GM12891 (cell line): ENCODE results near the gene PRUNE2.
A peak's percentile ranks its signal among the peaks of the same experiment; 100 is the strongest.
"Not testable (repeated sequence)": the region's sequence is repeated elsewhere in the genome, so short reads cannot be mapped to it uniquely, and the experiment has no call there.

ENCODE experiments used
- DNase-seq: peaks from one replicate; pipeline ENCODE4 v3.0.0; 2011; ENCODE audit warnings: low spot score; ENCODE audit not compliant: insufficient read length
- FAIRE-seq: peaks from 2 replicates; lab custom pipeline; 2011; peaks lifted over from hg19 to GRCh38; lab: Jason Lieb, UNC
- PAX5 ChIP-seq: IDR thresholded peaks from 2 replicates; pipeline ENCODE4 v1.6.1; 2011; ENCODE audit warnings: low read length, moderate library complexity, mild to moderate bottlenecking; ENCODE audit not compliant: insufficient read depth, severe bottlenecking
- POLR2A ChIP-seq: IDR thresholded peaks from 2 replicates; pipeline ENCODE4 v1.6.1; 2011; ENCODE audit warnings: low read depth, low read length, control low read depth
- POLR2AphosphoS5 ChIP-seq: IDR thresholded peaks from 2 replicates; pipeline ENCODE4 v1.6.1; 2011; ENCODE audit warnings: low read depth, low read length, control low read depth
- POU2F2 ChIP-seq: IDR thresholded peaks from 2 replicates; pipeline ENCODE4 v1.6.1; 2011; ENCODE audit warnings: low read depth, mild to moderate bottlenecking, control low read depth, low read length, moderate library complexity
- SPI1 ChIP-seq: IDR thresholded peaks from 2 replicates; pipeline ENCODE4 v1.6.1; 2011; ENCODE audit warnings: low read depth, low read length, control low read depth
- TAF1 ChIP-seq: IDR thresholded peaks from 2 replicates; pipeline ENCODE4 v1.6.1; 2011; ENCODE audit warnings: low read depth, low read length, control low read depth

PRUNE2 gene

GRCh38 chr9:76743931-76744330, 162.0 kb downstream of the PRUNE2 start:
- DNase-seq, result no peak
- no peak for FAIRE-seq
- TF ChIP-seq PAX5, result no peak
- no peak for TF ChIP-seq POLR2A
- TF ChIP-seq SPI1, result no peak
- no peak for TF ChIP-seq POLR2AphosphoS5
- TF ChIP-seq TAF1, result no peak
- TF ChIP-seq POU2F2, result no peak

GRCh38 chr9:76742890-76743289, 163.0 kb downstream of the PRUNE2 start:
- DNase-seq, FAIRE-seq: not testable (repeated sequence)

- TF ChIP-seq TAF1, result no peak
- DNase-seq, result no peak
- no peak for FAIRE-seq
Measured at GRCh38 chr9:76741524-76741923, 164.4 kb downstream of the PRUNE2 start.

GRCh38 chr9:76738402-76738801, 167.5 kb downstream of the PRUNE2 start:
- DNase-seq (no peak), FAIRE-seq (no peak)
- TF ChIP-seq TAF1 (no peak), POU2F2 (no peak), POLR2A (no peak), PAX5 (no peak), SPI1 (no peak), POLR2AphosphoS5 (no peak)

- no peak for FAIRE-seq
- DNase-seq, result no peak
- TF ChIP-seq POU2F2 (no peak), POLR2AphosphoS5 (no peak), SPI1 (no peak), PAX5 (no peak), TAF1 (no peak), POLR2A (no peak)
Measured at GRCh38 chr9:76737154-76737902, 168.6 kb downstream of the PRUNE2 start.

GRCh38 chr9:76734716-76735115, 171.2 kb downstream of the PRUNE2 start:
- TF ChIP-seq PAX5 (no peak), SPI1 (no peak), POLR2A (no peak), POLR2AphosphoS5 (no peak)
- DNase-seq (no peak), FAIRE-seq (no peak)

- FAIRE-seq, result peak; percentile 5
- no peak for DNase-seq
- no peak for TF ChIP-seq POLR2AphosphoS5
- no peak for TF ChIP-seq PAX5
- TF ChIP-seq TAF1, result no peak
- no peak for TF ChIP-seq SPI1
- TF ChIP-seq POLR2A, result no peak
- TF ChIP-seq POU2F2, result no peak
Measured at GRCh38 chr9:76733096-76733495, 172.8 kb downstream of the PRUNE2 start.

GRCh38 chr9:76732341-76732958, 173.5 kb downstream of the PRUNE2 start:
- DNase-seq (no peak), FAIRE-seq (no peak)

GRCh38 chr9:76730801-76731200, 175.1 kb downstream of the PRUNE2 start:
- TF ChIP-seq TAF1 (no peak), PAX5 (no peak), POU2F2 (no peak)
- no peak for DNase-seq

More at GRCh38 chr9:76732341-76732958, 173.5 kb downstream of the PRUNE2 start:
- TF ChIP-seq POU2F2 (no peak), POLR2AphosphoS5 (no peak), POLR2A (no peak), PAX5 (no peak), SPI1 (no peak), TAF1 (no peak)

More at GRCh38 chr9:76730801-76731200, 175.1 kb downstream of the PRUNE2 start:
- FAIRE-seq, result no peak
